NB4 (cell line): ENCODE results near the gene RFC3.

Experiments used
- POLR2A ChIP-seq: IDR thresholded peaks from 2 replicates; pipeline ENCODE4 v1.6.1; 2011; ENCODE audit warnings: mild to moderate bottlenecking; ENCODE audit not compliant: insufficient read length; ENCODE audit errors: extremely low read depth
- TF ChIP-seq, protein P1 (sequence below): IDR thresholded peaks from 2 replicates; pipeline ENCODE4 v1.6.1; 2011; ENCODE audit warnings: low read depth, low read length

DNA sequence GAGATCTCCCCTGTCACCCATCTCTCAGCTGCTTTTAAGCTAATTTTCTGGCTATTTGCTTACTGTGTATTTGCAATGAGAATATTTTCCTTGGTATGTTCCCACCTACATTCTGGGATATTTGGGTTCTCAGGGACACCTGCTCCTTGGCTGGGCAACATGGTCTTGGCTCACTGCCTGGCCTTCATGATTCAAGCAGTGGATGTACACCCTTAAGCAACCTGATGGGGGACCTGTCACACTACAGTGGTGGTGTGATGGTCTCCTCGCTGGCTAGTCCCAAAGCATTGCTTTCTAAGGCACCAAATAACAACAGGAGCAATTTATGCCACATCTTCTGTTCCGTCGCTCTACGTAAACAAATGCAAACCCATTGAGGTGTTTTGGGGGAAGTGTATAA, 35.3 kb upstream of the RFC3 start:
- TF ChIP-seq, protein P1, sequence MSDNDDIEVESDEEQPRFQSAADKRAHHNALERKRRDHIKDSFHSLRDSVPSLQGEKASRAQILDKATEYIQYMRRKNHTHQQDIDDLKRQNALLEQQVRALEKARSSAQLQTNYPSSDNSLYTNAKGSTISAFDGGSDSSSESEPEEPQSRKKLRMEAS: no peak
- no peak for TF ChIP-seq POLR2A
